HG02798 (cell line): ENCODE results near the gene BCL2L13.
"Not testable (repeated sequence)": the region's sequence is repeated elsewhere in the genome, so short reads cannot be mapped to it uniquely, and the experiment has no call there.

Experiments used
- ATAC-seq: cut with Tn5 transposase; IDR thresholded peaks from one replicate; pipeline ENCODE4 v1.9.1; 2021; ENCODE audit warnings: mild to moderate bottlenecking; ENCODE audit not compliant: unreplicated experiment, poor library complexity

Gene BCL2L13

DNA sequence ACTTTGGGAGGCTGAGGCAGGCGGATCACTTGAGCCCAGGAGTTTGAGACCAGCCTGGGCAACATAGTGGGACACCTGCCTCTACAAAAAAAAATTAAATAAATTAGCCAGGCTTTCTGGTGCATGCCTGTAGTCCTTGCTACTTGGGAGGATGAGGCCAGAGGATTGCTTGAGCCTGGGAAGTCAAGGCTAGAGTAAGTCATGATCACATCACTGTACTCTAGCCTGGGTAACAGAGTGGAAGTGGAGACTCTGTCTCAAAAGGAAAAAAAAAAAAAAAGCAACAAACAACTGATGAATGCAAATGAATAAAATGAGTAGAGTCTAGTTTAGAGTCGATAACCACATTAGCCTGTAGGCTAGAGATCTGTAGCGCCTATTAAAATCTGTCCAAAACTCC lies 3.9 kb upstream of the BCL2L13 start:
- no peak for ATAC-seq

DNA sequence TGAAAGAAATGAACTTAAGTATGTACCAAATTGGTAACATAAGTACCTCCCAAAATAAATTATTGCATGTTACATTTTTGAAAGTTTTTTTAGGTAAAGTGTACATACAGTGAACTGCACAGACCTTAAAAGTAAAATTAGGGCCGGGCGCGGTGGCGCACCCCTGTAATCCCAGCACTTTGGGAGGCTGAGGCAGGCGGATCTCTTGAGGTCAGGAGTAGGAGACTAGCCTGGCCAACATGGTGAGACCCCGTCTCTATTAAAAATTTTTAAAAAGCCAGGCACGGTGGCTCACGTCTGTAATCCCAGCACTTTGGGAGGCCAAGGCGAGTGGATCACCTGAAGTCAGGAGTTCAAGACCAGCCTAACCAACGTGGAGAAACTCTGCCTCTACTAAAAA lies 1.7 kb upstream of the BCL2L13 start:
- ATAC-seq: not testable (repeated sequence)

DNA sequence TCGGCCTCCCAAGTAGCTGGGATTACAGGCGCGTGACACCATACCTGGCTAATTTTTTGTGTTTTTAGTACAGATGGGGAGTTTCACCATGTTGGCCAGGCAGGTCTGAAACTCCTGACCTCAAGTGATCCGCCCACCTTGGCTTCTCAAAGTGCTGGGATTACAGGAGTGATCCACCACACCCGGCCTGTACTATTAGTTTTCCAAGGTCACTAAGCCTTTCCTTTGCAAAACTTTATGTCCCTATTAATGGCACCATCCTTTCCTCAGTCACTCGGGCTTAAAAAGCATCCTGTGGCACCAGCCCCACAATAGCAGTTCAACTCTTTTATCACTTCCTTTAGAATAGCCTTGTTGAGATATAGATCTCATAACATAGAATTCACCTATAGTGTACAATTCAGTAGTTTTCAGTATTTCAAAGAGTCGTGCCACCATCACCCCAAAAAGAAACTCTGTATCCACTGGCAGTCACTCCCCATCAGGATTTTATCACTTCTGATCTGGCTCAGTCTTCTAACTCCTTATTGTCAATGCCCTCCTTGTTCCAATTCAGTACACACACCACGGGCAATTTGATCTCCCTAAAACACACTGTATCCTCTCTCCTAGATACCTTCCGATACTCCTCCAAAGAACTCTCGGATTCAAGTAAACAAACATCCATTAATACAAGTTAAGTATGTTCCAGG lies 921 bp upstream of the BCL2L13 start:
- no peak for ATAC-seq

DNA sequence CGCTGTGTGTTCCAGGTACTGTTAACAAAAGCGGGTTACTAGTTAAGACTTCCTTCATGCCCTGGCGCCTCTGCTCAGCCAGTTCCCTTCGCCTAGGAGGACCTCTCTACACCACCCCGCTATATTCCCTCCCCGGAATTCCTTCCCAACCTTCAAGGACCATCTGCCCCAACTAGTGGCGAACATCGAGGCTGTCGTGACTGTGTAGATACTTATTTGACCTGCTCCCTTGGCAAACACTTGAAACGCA lies 450 bp upstream of the BCL2L13 start:
- ATAC-seq: peak; percentile 4

DNA sequence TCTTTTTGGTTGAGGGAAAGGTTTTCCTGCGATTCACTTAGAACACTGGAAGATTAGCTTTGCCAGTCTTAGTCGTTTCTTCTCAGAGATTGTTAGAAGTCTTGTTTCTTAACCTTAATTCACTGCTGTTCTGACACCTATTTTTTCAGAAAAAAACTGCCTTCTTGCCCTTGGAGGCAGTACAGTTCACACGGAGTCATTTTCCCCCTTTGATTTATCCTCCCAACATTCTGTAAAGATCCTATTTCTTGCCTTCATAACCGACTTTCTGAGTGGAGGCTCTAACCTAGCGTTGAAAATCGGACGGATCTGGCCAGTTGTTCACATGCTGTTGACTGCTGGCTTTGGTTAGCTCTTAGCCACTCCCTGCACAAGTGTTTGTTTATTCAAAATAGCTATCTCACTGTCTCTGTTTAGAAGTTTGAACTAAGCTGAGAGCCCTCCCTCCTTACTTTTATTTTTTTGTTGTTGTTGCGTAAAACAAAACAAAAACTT lies 737 bp downstream of the BCL2L13 start:
- peak; percentile 37 for ATAC-seq

DNA sequence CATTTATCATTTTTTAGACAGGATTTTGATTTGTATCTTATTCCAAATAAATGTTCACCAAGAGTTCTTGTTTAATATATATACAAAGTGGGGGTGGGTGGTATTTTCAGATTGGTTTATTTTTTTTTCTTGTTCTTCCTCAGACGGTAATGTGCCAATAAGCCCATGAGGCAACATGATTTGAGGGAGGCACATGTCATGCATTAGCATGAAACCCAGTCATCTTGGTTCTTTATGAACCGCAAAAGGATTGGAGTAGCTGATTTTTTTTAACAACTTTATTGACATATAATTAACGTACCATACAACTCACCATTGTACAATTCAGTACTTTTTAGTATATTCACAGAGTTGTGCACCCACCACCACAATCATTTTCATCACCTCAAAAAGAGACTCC lies 2.7 kb downstream of the BCL2L13 start:
- ATAC-seq: no peak

DNA sequence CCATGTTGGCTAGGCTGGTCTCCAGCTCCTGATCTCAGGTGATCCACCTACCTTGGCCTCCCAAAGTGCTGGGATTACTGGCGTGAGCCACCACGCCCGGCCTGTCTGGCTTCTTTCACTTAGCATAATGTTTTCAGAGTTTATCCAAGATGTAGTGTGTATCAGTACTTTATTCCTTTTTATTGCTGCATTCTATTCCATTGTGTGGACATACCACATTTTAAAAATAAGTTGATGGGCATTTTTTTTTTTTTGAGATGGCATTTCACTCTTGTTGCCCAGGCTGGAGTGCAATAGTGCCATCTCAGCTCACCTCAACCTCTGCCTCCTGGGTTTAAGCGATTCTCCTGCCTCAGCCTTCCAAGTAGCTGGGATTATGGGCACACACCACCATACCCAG lies 3.8 kb downstream of the BCL2L13 start:
- not testable (repeated sequence) for ATAC-seq

DNA sequence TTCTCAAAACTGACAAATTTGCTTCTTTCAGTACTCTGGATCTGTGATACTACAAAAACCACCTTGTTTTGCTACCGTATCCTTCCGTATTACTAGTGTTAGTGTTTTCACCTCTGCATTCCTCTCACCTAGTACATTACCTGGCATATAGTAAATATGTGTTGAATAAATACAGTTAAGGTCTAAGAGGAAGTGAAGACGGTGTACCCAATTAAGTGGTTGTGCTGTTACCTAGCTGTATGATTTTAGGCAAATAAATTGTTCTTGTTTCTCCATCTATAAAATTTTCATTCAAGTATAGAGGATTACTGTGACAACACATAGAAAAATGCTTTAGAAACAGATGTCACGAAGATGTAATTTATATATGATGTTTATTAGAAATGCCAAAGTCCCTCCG lies 8.9 kb downstream of the BCL2L13 start:
- no peak for ATAC-seq

DNA sequence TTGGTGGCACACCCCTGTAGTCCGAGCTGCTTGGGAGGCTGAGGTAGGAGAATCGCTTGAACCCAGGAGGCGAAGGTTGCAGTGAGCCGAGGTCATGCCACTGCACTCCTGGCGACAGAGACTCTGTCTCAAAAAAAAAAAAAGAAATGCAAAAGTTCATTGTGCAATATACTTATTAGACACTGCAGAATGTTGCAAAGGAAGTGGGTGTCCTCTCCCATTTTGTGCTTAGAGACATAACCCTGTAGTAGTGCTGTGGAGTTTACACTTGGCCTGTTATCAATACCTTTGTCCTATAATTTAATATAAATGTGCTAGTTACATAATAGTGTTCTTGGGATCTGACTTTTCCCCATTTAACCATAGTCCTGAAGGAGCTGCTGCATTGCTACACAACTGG lies 9.4 kb downstream of the BCL2L13 start:
- ATAC-seq: no peak

DNA sequence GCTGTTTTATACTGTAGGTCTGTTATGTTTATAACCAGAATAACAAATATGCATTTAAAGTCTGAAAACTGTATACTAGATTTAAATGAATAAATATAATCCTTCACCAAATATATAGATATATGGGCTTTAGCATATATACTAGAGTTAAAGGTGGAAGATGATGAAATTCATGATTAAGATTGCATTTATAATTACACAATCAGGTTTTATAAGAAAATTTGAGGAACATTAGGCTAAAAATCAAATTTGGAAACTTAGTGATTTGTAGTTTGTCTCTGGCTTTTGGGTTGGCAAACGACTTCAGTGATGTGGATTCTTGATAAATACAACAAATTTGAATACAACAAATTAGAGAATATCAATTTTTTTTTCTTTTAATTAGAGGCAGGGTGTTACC lies 10.0 kb downstream of the BCL2L13 start:
- no peak for ATAC-seq

DNA sequence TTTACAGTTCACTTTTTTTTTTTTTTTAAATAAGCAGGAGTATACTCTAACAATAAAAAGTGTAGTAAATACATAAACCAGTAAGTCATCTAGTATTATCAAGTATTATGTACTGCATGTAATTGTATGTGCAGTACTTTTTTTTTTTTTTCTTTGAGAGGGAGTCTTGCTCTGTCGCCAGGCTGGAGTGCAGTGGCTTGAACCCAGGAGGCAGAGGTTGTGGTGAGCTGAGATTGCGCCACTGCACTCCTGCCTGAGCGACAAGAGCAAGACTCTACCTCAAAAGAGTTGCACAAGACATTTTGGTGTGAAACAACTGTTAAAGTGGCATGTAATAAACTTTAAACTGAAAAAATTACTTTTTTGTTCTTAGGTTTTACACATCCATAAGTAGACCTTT lies 16.7 kb downstream of the BCL2L13 start:
- no peak for ATAC-seq

DNA sequence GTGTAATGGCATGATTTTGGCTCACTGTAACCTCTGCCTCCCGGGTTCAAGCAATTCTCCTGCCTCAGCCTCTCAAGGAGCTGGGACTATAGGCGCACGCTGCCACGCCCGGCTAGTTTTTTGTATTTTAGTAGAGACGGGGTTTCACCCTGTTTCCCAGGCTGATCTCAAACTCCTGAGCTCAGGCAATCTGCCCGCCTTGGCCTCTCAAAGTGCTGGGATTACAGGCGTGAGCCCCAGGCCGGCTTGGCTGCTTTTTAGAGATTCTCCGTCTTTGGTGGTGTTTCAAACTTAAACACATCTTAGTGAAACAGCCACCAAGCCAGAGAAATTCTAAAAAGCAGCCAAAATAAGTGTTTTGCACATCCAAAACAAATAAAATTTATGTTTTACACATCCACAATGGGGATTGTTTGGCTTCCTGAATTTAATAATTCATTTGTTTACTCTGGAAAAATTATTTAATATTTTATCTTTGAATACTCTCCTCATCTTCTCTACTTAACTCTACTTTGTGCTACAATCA lies 18.4 kb downstream of the BCL2L13 start:
- no peak for ATAC-seq

DNA sequence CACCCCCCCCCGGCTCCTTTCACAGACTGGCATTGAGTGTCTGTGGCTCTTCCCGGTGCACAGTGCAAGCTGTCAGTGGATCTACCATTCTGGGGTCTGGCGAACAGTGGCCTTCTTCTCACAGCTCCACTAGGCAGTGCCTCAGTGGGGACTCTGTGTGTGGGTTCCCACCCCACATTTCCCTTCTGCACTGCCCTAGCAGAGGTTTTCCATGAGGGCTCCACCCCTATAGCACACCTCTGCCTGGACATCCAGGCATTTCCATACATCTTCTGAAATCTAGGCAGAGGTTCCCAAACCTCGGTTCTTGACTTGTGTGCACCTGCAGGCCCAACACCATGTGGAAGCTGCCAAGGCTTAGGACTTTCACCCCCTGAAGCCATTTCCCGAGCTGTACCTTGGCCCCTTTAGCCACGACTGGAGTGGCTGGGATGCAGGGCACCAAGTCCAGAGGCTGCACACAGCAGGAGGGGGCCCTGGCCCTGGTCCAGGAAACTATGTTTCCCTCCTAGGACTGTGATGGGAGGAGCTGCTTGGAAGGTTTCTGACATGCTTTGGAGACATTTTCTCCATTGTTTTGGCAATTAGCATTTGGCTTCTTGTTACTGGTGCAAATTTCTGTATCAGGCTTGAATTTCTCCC lies 26.0 kb downstream of the BCL2L13 start:
- no peak for ATAC-seq

DNA sequence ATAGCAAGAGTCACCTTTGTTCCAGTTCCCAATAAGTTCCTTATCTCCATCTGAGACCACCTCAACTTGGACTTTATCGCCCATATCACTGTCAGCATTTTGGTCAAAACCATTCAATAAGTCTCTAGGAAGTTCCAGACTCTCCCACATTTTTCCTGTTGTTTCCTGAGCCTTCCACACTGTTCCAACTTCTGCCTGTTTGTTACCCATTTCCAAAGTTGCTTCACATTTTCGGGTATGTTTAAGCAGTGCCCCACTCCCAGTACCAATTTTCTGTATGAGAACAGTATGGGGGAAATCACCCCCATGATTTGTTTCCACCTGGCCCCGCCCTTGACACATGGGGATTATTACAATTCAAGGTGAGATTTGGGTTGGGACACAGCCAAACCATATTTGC lies 26.7 kb downstream of the BCL2L13 start:
- ATAC-seq: no peak

DNA sequence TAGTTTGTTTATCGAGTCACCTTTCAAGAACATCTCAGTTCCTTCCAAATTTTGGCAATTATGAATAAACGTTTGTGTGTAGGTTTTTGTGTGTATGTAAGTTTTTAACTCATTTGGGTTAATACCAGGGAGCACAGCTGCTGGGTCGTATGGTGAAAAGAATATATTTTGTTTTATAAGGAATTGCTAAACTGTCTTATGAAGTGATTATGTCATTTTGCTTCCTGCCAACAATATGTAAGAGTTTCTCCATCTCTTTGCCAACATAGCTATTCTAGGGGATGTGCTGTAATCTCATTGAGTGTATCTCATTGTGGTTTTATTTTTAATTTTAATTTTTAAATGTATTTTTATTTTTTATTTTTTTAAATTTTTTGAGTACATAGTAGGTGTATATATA lies 27.3 kb downstream of the BCL2L13 start:
- ATAC-seq: no peak

DNA sequence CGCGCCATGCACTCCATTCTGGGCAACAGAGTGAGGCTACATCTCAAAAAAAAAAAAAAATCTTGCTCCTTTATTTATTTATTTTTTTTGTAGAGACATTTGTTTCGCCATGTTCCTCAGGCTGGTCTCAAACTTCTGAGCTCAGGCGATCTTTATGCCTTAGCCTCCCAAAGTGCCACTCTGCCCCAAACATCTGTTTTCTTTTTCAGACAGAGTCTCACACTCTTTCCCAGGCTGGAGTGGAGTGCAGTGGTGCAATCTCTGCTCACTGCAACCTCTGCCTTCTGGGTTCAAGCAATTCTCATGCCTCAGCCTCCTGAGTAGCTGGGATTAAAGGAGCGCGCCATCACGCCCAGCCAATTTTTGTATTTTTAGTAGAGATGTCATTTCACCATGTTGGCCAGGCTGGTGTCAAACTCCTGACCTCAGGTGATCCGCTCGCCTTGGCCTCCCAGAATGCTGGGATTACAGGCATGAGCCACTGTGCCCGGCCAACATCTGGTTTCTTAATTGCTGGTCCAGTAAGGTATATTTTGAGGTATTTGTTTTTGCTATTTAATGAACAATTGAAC lies 33.0 kb downstream of the BCL2L13 start:
- ATAC-seq: not testable (repeated sequence)

DNA sequence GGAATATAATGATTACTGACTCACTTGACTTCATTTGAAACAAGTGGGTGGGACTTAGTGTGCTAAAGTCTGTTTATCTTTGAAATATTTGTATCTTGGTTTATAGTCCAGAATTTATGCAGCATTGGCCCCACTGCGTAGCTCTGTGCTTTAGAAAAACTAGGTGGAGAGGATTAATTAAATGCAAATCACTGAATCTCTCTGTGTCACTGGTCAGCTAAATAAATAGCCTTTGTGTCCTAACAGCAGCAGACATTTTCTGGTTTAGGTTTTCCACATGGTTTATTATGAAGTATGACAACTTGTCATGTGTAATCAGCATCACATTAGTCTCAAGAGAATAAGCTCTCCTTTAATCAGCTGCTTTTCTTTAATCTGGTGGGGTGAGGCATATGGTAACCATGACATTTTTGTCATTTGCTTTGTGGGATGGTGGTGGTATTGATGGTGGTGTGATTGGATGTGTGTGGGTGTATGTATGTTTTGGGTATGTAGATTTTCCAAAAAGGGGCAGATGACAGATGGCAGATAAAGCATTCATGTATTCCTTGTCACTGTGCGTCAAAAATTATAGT lies 33.9 kb downstream of the BCL2L13 start:
- no peak for ATAC-seq

DNA sequence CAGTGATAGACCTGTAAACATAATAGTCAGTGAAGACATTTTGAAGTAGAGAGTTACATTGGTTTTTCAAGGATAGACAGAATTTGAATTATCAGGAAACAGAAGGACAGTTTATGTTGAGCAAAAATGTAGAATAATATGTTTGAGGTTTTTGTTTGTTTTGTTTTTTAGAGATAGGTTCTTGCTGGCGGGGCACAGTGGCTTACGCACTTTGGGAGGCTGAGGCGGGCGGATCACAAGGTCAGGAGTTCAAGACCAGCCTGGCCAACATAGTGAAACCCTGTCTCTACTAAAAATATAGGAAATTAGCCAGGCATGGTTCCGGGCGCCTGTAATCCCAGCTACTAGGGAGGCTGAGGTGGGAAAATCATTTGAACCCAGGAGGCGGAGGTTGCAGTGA lies 35.6 kb downstream of the BCL2L13 start:
- no peak for ATAC-seq

DNA sequence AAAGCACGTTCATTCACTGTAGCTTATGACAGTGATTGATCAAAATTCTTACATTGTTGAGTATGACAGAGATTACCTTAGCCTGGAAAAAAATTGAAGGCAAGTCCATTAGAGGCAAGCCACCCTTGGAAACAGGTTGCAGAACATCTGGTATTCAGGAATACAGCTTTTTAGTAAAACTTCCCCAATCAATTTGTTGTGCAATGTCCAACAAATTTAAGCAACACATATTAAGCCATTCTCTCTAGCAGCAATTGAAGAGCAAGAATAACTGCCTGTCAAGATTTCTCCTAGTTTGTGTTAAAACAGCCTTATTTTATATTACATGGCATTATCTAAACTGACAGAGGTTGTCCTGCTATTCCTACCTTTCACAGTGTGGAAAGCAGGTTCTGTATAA lies 37.0 kb downstream of the BCL2L13 start:
- no peak for ATAC-seq

DNA sequence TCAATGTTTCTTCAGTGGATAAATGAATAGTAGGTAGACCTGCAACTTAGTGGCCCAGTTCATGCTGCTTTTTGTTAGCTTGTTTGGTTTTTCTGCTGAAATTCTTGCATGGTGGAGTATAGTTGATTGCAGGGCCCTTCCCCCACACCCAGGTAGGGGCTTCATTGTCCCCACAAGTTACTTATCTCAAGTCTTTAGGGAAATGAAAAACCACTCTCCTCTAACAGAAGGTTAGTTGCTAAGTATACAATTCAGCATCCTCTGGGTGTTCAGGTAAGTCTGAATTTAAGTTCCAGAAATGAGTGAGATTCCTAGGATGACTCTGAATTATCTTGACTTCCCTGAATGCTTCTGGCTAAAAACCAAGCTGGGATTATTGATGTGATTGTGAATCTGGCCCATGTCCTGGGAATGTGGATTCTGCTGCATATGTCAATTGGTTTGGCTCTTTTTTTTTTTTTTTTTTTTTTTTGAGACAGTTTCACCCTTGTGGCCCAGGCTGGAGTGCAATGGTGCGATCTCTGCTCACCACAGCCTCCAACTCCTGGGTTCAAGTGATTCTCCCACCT lies 40.3 kb downstream of the BCL2L13 start:
- no peak for ATAC-seq

DNA sequence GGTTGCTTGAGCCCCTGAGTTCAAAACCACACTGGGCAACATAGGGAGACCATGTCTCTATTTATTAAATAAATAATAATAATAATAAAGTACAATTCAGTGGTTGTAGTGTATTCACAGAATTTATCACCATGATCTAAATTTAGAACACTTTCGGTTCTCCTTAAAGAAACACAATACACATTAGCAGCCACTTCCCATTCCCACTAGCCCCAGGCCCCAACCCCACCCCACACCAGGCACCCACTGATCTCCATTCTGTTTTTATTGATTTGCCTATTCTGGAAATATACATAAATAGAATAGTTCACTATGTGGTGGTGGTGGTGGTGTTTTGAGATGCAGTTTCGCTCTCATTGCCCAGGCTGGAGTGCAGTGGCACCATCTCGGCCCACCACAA lies 45.7 kb downstream of the BCL2L13 start:
- no peak for ATAC-seq
